Posterior vena cava (tissue), 2 donors: ENCODE results near the gene FCN3. TPM values are rescaled to one million over a fixed set of nuclear protein-coding genes. Genes with fewer than 3 reads are reported as not detected.

ENCODE experiments used
- DNase-seq: peaks from one replicate; pipeline ENCODE4 v3.0.0-alpha.2; 2020; ENCODE audit warnings: low spot score
- intact Hi-C, 2 donors: fragments of 100-400 bp; cut with DNase I; formaldehyde crosslinking; loops; one replicate each; pipeline versions ENCODE4 v1.14.1 to v1.14.2; 2022 to 2023
- total RNA-seq, 2 donors: library from RNA; stranded (reverse); fragmentation: NEBNext Ultra II Directional; extraction: Animal tissue kit (Norgen Biotek cat#: 25700); gene quantifications; one replicate each; pipeline ENCODE4 v1.2.1, GENCODE V29; 2021
- donor health status: DM: yes; HTN: yes; CAD: no.
- donor health status: DM: yes; HTN: yes; CAD: no.

The FCN3 gene
- total RNA-seq, 2 donors from 2014 or later = 10.4 to 11.6 TPM

- peak; percentile 97 for DNase-seq
- intact Hi-C loops = no loop called here
These were observed 9.1 kb downstream of the FCN3 start for GRCh38 chr1:27365372-27366112.

- intact Hi-C loops = no loop called here
- peak; percentile 78 for DNase-seq
These were observed 9.8 kb downstream of the FCN3 start for GRCh38 chr1:27364696-27365371.

- intact Hi-C loops = no loop called here
- peak; percentile 51 for DNase-seq
These were observed 10.6 kb downstream of the FCN3 start for GRCh38 chr1:27363766-27364695.

DNA sequence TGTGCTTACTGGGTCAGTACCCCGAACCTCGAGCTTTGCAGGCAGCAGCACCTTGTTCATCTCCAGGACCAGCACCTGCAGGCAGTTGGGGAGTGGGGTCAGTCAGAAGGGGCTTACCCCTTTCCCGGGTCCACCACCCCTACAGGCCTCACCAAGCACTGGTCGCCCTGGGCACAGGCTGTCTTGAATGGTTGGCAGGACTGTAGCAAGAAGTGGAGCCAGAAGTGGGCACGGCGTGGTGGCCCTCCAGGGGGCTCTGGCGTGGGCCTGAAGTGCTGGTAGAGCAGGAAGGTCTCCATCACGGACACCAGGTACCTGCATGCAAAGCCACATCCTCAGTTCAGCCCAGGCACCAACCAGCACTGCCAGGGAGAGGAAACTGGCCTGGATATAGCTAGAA is 13.1 kb downstream of the FCN3 start:
- no peak for DNase-seq
- intact Hi-C loops = no loop called here

DNA sequence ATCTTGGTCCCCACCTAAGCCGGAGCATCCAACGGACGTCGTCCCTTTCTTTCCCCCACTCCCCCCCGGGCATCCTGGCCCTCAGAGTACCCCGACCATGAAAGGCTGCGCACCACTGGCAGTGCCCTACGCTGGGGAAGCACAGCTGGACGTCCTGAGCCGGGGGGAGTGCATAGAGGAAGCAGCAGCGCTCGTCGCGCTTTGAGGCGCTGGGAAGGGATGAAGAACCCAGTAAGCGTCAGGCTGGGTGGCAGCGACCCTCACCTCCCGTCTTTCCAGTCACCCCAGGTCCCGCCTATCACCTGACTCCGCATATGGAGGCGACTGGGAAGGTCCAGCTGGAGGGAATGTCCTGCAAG is 13.6 kb downstream of the FCN3 start:
- intact Hi-C loops = no loop called here
- DNase-seq = no peak

DNA sequence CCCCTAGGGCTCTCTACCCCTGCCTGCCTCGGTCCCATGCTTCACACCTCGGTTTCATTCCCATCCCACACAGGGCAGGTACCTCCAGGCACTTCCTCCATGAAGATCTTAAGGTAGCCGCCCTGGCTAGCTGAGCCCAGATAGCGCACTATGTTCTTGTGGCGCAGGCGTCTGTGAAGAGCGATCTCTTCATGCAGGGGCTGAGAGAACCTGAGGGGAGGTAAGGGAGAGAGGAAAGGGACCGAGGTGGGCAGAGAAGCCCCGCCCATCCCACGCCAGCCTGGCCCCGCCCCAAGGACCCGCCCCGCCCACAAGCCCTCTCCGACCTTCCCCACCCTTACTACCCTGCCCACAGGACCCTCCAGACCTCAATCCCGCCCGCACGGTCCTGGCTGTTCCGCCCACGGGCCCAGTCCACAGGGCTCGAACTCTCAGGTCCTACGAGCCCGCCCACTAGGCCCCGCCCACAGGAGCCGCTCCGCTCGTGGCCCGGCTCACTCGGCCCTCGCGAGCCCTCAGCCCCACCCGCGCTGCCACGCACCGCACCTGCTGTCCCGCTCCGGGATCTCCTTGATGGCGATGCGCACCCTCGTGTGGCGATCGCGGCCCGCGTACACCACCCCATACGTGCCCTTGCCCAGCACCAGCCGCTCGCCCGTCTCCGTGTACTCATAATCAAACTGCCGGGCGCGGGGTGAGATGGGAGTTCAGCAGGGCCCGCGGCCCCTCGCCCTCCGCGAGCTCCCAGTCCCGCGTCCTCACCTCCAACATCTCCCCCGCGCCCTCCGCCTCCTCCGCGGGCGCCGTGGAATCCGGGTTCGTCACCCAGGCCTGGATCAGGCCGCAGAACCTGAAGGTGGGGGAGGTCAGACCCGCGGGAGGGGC is 14.2 kb downstream of the FCN3 start:
- intact Hi-C loops = no loop called here
- DNase-seq = no peak

DNA sequence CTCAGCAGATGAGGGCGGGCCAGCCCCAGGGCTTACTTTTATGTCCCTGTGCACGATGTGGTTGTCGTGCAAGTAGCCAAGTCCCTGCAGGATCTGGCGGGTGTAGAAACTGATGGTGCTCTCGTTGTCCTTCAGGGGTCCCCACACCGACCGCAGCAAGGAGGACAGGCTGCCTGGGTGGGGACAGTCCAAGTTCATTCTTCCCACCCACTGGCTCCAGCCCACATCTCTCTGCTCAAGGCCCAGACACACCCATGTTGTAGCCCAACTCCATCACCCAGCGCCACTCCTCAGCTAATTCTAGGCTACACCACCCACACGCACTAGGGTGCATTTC is 14.8 kb downstream of the FCN3 start:
- DNase-seq = no peak
- intact Hi-C loops = loop anchor here in 1 of 2 donors (5.0 kb wide), 1 partner anchor 33 kb away; the partner anchor contains the start of gene GPR3

DNA sequence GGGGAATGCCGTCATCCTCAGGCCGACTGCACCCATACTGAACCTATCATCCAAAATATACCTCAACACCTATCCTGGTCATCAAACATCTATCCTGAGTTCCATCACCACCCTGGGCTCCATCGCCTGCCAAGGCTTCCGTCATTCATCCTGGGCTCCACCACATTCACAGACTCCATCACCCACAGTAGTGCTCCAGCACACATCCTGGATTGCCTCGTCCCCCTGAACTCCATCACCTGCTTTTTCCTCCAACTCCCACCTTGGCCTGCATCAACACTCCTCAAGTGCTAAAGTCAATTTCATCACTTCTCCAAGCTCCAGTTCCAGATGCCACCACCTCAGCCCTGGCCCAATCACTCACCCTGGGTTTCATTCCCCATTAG is 15.7 kb downstream of the FCN3 start:
- intact Hi-C loops = loop anchor here in 1 of 2 donors (5.0 kb wide), 1 partner anchor 33 kb away; the partner anchor contains the start of gene GPR3
- DNase-seq = no peak

DNA sequence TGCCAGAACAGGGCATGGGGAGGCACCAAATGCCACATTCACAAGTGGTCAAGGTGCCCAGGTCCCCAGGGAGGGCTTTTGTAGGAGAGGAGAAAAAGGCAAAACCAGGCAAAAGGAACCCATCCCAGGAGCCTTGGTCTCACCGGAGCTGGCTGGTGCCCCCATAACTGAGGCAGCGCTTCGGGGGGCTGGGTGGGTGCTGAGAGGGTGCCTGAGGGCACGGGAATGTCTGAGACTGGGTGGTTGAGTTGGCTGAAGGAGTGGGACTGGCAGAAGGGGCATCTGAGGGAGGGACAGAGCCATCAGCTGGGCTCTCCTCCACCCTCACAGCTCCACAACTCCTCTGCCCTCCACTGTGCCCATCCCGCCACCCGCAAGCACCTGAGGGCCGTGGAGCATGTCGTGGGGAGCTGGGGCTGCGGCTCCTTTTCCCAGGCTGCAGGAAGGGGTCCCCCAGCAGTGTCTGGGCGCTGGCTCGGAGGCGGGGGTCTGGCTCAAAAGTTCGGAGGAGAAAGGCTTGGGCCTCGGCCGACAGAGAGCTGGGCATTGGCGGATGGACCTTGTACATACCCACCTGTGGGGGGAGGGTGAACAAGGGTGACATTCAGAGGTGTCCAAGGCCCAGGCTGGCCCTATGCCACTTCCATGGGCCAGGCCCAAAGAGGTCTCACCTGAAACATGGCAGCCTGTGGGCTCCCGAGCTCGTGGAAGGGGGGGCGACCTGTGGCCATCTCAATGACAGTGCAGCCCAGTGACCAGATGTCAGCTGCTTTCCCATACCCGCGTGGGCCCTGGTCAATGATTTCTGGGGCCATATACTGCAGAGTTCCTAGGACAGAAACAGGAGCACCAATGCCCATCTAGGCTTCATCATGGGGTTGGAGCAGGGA is 16.3 kb downstream of the FCN3 start:
- no peak for DNase-seq
- intact Hi-C loops = loop anchor here in 1 of 2 donors (5.0 kb wide), 1 partner anchor 34 kb away; the partner anchor contains the start of gene GPR3

DNA sequence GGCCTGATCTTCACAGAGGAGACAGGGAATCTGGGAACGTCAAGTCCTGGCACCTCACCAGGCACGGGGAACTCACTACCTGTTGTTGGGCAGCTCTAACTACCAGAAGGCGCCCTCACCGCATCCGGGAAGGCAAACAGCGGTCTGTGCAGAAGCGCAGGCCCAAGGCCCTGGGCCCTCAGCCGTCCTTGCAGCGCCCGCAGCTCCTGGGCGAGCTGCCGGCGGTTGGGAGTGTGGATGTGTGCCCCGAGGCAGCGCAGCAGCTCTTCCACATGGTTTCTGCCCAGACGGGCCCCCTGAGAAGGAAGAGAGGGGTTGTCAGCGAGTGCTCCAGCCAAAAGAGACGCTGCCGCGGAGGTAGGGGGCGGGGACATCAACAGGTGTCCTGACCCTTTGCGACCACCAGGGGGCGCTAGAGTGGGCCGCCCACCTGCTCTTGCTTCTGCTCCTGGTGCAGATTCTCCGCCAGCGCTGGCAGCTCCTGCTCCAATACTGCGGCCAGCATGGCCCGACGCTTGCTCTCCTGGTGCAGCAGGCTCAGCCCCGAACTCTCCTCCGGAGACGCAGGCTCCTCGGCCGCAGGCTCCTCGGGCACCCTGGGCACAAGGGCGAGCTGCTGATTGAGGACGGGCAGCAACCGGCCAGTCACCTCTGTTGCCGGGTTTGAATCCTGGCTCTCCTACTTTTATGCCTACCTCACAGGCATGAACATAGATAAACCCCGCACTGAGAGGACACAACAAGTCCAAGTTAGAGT is 17.2 kb downstream of the FCN3 start:
- intact Hi-C loops = loop anchor here in 1 of 2 donors (5.0 kb wide), 1 partner anchor 35 kb away; the partner anchor contains the start of gene GPR3
- DNase-seq = peak; percentile 94

DNA sequence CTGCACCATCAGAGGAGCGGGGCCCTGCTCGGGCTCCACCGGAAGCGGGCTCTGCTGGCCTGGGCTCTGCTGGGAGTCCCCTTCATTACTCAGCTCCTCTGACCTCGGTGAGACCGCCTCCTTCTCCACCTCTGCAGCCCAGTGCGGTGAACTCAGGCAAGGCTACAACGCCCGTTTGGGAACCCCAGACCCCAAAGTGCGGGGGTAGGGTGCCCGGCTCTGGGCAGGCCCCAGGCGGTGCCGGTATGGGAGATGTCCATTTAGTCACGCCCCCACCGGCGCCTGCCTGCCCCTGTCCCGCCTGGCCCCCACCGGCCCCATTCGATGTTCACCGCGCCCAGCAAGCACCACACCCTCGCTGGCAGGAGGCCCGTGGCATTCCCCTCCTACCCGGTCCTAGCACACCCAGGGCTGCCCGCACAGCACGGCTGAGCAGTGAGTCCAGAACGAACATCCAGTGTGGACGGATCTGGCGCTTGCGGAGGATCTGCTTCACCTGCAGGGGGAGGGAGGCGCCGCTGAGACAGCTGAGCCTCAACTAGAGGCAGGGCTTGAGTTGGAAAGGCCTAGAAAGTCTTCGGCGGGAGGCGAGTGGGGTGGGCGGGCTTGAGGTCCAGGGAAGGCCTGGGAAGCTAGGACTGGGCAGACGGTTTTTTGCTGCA is 17.9 kb downstream of the FCN3 start:
- intact Hi-C loops = loop anchor here in 1 of 2 donors (5.0 kb wide), 1 partner anchor 36 kb away; the partner anchor contains the start of gene GPR3
- DNase-seq = no peak

- intact Hi-C loops = loop anchor here in 1 of 2 donors (5.0 kb wide), 1 partner anchor 36 kb away; the partner anchor contains the start of gene GPR3
- no peak for DNase-seq
These were observed 18.4 kb downstream of the FCN3 start for GRCh38 chr1:27356277-27356618.

DNA sequence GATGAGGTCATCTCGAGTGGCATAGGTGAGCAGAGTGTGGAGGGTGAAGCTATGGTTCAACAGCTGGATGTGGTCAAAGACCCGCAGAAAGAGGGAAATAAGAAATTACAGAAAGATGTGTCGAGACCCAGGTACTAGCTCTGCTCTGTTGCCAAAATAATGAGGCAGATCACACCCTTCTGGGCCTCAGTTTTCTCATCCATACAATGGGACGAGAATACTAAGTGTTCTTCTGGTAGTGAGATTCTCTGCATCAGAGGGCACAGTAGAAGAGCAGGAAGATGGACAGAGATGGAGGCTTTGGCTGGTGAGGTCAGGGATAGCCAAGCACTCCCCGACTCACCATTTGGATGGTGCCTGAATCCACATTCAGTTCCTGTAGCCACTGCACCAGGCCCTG is 18.9 kb downstream of the FCN3 start:
- DNase-seq = no peak
- intact Hi-C loops = loop anchor here in 1 of 2 donors (5.0 kb wide), 1 partner anchor 37 kb away; the partner anchor contains the start of gene GPR3

GRCh38 chr1:27353629-27354028 is 21.0 kb downstream of the FCN3 start:
- DNase-seq = peak; percentile 68
- intact Hi-C loops = no loop called here

DNA sequence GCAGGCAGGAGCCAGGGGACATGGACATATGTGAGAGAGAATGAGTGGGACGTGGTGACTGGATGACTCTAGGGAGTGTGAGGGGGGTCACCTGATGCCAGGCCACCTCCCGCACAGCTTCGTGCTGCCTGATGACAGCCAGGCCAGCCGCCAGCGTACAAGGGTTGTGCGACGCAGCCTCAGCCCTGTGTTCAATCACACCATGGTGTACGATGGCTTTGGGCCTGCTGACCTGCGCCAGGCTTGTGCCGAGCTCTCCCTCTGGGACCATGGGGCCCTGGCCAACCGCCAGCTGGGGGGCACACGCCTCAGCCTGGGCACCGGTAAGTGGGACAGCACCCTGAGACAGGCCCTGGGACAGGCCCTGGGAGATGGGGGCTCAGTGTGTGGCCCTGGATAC is 21.5 kb downstream of the FCN3 start:
- peak; percentile 80 for DNase-seq
- intact Hi-C loops = no loop called here

- intact Hi-C loops = no loop called here
- DNase-seq = peak; percentile 70
These were observed 23.0 kb downstream of the FCN3 start for GRCh38 chr1:27351541-27352107.
